ENCODE measurements around the gene RASAL2.

The RASAL2 gene

DNA sequence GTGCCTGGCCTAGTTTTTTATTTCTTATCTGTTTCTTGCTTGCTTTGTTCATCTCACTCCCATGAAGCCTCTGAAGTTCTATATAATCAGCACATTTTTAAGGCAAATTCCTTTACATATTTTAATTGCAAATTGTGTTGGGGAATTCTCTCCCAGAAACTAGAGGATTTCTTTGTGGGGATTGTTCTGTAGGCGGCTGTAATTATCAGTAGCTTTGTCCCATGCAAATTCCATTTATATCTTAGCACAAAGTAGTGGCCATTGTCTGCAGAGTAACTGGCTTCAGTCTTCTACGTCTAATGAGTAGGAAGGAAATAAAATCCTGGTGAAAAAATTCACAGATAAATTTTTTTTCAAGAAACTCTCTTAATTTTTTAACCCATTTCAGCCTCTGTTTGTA, 367.2 kb downstream of the RASAL2 start:
- DNase-seq (ENCODE audit: low spot score), result no peak

DNA sequence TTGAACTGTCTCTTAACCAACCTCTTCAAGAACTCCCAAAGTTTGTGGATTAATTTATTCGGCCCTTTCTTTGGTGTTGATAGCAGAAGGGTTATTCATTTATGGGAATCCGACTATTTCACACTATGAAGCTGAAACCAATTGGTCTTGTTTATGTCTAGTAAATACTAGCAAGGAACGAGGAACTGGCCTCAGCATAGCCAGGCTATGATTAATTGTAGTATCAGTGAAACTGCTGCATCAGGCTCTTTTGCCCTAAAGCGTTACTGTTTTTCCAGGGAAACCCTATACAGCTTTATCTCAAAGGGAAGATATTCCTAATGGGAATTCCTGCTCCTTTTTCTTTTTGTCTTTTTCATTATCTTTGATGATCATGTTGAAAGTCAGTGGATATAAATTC, 367.8 kb downstream of the RASAL2 start:
- no peak for DNase-seq (ENCODE audit: low spot score)

DNA sequence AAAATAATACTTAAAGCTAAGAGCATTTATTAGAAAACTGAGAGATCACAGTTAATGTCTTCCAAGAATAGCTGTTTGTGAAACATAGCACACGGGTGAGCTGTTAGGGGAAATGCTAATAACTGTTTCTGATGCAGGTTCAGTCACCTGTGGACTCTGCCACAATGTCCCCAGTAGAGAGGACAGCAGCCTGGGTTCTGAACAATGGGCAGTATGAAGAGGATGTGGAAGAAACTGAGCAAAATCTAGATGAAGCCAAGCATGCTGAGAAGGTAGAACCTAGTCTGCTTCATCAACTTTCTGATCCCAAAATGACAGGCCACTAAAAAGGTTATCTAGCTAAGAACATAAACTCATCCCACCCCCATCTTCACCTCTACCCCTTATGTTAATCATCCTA, 370.2 kb downstream of the RASAL2 start:
- DNase-seq (ENCODE audit: low spot score), result no peak

DNA sequence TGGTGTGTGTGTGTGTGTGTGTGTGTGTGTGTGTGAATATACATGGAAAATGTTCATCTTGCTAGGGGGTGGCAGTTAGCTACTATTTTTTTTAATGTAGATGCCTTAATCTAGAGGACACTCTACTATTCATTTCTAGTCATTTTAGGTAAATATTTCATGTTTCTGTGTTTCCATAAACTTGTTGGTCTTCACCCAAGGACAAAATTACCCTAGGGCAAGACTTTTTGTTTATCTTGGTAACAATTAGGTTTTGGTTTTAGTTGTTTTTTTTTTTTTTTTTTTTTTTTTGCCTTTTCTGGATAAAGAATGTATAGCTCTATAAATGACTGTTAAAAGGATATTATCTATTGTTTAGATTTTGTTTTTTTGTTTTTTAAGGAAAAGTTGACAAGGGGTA, 370.7 kb downstream of the RASAL2 start:
- no peak for DNase-seq (ENCODE audit: low spot score)

DNA sequence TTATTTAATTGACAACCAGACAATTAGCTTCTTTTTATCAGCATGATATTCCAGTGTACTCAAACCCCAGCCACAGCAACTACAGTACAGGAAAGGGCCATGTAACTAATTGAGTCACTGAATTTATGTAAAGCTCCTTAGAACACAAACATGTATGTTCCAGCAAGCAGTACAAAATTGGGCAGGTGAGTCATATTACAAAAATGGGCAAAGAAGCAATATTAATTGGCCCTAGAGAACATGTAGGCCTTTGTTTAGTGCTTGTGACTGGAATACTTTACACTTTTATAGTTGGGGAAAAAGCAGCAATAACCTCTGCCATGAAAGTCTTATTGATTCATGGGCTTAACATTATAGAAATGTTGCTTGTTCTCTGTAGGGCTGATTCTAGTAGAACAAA, 371.1 kb downstream of the RASAL2 start:
- DNase-seq (ENCODE audit: low spot score), result no peak

DNA sequence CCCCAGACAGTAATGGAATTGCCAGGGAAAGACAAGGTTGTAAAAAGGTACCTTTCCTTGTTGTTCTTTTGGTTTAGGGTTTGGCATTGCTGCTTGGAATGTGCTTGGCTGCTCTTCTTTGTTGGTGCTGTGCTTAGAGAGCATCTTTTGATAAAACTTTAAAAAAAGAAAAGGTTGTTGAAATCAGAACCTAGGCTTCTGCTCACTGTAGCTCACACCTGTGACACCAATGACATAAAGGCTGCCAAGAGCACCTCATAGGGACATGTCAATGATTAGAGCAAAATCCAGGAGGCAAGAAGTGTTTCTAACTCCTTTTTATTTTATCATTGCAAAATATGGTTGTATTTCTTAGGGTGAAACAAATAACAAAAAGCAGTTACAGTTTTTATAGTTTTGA, 373.9 kb downstream of the RASAL2 start:
- no peak for DNase-seq (ENCODE audit: low spot score)

DNA sequence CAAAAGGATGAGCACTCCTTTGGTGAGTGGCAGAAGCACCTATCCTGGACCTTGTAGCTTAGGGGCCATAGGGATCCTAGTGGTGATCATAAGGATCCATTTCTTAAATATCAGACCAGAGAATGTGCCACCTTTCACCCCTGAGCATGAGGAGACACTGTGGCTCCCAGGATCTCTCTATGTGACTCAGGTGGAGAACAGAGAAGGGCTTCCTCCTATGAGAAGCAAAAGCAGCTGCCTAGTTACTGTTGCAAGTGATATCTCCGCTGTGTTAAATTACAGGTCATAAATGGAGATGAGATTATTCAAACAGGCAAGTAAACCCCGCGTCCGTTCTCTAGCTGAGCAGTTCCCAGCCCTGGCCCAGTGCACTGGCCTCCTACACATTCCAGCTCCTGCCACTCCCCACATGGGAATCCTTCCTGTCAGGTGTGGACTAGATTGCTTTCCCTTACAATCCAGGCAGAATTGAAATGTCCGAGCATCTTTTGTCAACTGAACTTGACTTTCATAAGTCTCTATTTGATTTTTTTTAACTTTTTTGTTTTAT, 376.6 kb downstream of the RASAL2 start:
- DNase-seq (ENCODE audit: low spot score), result no peak

DNA sequence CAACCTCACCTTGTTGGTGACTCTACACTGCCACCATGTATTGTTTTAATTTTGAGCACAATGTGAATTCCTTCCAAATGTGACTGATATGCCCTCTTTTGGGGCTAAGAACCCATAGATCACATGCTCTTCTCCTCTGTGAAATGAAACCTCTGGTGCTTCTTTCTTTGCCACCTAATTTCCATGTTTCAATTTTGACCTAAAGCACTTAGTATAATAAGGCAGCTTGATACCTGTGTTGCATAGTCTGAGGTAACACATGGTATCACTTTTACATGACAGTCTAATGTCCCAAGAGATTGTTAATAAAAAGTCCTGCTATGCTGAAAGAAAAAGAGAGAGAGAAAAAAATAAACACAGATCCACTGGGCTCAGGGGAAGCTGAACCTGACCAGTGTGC, 378.6 kb downstream of the RASAL2 start:
- DNase-seq (ENCODE audit: low spot score), result no peak

DNA sequence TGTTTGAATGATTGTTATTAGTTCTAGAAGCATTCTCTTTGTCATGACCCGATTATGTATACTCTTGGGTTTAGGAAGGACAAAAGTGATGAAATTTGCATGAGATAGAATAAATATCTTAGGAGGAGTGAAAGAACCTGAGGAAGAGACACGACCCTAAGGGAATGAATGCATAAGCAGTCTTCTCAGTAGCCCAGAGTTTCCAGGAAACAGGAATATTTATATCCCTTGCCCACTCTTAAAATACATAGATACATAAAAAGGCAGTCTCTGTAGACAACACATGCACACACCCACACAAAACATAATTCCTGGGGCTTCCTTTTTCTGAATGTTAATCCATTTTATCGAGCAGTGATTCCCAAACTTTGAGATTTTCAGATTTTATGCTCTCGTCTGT, 383.5 kb downstream of the RASAL2 start:
- no peak for DNase-seq (ENCODE audit: low spot score)

DNA sequence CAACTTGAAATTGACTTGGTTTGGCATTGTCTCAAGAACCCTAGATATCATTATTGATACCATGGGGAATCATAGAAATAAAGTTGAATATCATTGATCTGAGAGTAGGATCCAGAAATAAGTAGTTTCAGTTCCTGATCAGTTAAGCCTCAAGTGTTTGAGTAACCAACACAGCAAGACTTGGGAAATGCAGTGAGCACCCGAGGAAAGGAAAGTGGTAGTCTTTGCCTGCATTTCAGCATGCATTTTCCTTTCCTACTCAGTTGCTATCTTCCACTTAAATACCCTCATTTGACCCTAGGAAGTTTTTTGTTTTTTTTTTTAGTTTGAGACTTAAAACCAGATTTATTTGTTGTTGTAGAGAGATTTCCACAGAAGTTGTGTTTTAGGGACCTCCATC, 383.9 kb downstream of the RASAL2 start:
- DNase-seq (ENCODE audit: low spot score), result no peak

DNA sequence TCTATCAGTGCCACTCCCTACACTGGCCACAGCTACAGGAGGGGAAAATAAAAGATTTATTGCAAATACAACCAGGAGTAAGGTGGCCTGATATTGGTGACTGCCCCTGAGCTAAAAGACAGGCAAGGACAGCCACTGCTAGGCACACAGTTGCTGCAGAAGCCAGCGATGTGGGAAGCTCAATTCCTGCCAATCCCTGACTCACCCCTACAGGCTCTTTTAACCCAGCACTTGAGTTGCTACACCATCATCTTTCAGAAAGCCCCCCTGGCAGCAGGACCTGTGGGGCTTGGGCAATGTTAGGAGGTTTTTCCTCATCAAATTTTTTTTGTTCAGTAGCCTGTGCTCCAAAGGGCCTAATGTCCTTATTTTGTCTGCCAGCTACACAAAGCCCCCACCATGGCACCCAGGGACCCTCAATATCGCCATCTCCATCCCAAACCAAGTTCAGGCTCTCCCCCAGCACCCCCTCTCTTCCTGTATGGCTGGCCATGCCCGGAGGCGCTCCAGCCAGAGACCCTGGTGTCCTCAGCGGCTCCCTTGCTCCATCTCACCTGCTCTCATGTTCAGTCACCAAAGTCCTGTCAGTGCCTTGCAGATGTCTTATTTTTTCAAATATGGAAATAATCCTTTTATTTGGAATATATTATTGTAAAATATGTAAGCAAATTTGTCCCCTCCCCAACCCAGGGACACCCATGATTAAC, 389.5 kb downstream of the RASAL2 start:
- DNase-seq (ENCODE audit: low spot score), result no peak

DNA sequence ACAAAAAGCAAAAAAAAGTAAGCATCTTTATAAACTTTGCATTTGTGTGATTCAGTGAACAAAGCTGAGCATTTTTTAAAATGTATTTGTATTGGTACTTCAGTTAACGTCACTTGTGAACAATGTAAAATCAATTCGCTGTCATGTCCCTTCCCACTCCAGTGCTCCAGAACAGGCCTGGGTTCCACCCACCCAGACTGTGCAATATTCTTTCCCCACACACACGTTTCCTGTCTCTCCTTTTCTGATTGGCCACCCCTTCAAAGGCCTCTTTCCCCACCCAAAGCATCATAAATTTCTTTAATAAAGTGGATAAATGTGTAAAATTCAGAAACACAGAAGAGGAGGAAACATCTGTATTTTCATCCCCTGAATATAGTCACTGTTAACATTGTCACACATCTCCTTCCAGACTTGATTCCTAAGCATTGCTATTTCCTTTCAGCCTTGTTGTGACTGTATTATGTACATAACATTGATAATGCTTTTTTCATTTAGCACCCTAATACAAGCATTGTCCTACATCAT, 390.9 kb downstream of the RASAL2 start:
- no peak for DNase-seq (ENCODE audit: low spot score)

DNA sequence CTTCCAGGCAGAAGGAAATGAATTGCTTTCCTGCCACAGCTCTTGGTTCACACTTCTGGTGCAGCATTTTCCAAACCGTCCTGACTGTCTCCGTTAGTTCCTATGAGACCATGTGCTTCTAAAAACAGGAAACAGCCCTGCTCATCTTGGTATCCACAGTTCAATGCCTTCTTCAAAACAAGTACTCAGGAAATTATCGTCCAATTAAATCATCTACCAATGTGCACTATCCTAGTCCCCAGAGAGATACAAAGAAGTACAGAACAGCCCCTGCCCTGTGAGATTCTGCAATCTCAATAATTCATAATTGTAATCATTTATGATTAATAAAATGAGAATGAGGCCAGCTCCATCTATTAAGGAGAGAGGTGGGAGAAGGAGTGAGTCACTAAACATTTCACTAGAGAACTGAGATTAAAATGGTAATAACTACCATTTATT, 391.7 kb downstream of the RASAL2 start:
- no peak for DNase-seq (ENCODE audit: low spot score)

DNA sequence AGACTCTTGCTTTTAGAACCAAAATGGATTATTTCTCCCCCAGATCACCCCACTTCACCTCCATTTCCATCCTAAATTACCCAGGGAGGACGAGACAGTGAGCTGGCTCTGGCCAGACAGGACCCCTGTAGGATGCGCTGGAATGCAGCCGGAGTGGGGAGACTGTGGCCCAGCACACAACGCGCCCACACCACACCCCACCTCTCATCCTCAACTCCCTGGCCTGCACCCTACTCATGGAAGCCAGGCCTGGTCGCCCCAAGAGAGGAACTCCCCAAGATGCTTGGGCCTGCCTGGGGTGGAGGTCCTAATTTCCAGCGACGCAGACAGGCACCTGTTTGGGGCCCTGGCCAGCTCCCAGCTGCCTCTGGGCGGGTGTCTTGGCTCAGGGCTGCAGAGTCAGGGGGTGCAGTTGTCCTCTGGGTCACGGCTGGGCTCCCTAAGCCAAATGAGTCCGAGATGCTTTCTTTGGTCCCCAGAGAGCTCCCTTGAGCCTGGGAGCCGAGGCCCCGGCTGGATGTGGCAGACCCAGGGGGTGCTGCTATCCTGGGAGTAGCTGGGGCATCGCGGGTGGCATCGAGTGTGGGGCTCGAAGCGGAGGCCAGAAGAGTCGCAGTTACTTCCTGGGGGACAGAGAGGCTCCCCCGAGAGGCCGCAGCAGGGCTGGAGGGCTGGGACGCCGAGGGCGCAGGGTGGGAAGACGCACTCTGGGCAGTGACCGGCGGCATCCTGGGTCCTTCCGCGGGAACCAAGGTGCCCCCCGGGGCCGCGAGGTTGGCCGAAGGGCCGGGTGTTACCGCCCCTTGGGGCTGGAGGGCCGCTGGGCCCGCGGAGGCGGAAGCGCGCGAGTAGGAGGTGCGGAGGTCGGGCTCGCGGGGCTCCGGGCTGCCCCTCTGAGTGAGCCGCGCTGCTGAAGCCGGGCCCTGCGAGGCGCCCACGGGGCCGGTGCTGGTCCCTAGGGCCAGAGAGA, 392.5 kb downstream of the RASAL2 start:
- no peak for DNase-seq (ENCODE audit: low spot score)

DNA sequence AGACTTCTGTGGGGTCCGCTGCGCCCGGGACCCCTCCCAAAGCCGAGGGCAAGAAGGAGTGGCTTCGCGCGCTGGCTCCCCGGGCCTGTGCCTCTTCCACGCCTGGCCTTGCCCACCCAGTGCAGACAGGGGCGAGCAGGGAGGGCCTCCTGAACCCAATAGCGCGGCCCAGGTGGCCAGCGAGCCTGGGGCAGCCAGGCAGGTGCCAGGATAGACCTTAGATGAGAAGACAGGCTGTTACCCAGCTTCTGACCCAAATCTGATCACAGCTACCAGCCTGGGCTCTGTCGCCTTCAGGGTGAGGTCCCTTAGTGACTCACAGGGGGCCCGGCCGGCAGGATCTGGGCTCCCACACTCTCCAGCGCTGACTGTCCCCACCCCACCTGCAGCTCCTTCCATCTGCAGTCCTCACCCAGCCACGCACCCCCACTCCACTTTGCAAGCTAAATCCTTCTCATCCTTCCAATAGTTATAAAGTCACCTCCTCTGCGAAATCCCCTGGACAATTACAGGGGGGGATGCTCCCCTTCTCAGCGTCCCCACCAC, 393.2 kb downstream of the RASAL2 start:
- no peak for DNase-seq (ENCODE audit: low spot score)

DNA sequence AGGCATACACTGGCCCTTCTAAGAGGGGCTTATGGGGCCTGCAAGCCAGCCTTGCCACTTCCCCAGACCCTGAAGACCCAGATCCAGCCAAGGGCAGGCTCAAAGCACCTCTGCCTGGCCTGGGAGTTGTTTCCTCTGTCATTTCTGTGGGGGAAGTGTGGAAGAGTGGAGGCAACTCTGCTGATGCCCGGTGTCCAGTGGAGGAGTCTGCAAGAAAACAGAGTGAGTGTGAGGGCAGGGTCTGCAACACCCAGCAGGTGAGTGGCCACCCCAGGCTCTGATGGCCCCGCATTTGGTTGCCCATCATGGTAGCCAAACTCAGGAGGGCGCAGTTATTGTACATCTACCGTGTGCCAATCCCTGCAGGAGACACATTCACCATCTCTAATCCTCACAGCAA, 394.5 kb downstream of the RASAL2 start:
- no peak for DNase-seq (ENCODE audit: low spot score)

DNA sequence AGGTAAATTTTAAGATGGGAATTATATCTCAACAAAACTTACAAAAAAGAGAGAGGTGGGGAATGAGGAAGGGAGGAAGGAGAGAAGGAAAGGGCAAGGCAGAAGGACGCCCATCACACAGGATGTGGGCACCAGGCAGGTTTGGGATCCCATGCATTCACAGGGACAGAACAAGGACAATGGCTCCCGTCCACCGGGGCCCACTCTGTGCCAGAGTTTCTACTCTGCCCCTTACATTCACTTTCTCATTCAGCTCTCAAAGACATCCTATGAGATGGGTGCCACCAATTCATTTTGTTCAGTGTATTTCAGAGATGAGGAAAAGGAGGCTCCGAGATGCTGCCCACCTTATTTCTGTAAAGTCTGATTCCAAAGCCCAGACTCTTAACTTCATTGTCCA, 395.5 kb downstream of the RASAL2 start:
- DNase-seq (ENCODE audit: low spot score), result no peak

DNA sequence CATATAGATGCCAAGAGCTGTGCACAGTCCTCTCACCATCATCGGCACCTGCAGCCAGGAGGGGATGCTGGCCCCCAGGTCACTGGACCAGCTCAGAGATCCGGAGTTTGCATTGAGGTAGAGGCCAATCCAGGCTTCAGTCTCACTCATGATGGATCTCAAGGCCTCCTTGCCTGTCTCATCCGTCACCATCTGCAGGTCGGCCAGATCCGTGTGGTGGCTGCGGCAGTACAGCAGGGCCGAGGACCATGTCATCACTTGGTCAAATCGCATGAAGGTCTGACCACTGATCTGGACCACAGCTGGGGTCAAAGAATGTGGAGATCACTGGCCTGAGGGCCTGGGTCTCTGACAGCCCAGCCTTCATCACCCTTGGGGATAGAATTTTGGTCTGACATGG, 396.2 kb downstream of the RASAL2 start:
- DNase-seq (ENCODE audit: low spot score), result no peak

DNA sequence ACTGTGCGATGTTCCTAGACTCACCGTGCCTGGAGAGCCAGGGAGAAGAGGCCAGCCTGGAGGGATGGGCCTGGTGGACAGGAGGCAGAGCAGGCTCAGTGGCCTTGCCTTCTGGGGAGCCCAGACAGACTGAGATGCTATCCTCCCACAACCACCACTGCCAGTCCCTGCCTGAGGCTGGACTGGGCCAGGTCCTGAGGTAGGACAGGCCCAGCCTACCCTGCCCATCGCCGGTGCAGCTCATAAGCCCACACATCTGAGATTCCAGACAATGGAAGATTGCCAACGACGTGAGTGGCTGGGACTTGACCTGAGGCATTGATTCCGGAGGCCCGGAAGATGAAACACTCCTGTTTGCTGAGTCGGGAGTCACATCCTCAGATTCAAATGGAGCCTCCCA, 397.1 kb downstream of the RASAL2 start:
- no peak for DNase-seq (ENCODE audit: low spot score)

DNA sequence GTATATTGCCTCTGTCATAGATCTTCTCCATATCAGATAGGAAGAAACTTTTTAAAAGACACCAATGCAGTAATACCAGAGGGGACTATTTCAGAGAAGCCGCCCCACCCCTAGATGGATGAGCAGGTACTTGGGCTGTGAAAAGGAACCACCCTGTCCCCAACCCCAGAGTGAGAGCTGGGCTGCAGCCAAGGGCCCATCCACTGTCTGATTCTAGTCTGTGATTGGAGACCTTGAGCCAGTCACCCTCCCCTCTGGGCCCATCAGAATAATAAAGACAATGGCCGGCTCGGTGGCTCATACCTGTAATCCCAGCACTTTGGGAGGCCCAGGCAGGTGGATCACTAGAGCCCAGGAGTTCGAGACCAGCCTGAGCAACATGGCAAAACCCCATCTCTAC, 397.8 kb downstream of the RASAL2 start:
- DNase-seq (ENCODE audit: low spot score), result no peak

DNA sequence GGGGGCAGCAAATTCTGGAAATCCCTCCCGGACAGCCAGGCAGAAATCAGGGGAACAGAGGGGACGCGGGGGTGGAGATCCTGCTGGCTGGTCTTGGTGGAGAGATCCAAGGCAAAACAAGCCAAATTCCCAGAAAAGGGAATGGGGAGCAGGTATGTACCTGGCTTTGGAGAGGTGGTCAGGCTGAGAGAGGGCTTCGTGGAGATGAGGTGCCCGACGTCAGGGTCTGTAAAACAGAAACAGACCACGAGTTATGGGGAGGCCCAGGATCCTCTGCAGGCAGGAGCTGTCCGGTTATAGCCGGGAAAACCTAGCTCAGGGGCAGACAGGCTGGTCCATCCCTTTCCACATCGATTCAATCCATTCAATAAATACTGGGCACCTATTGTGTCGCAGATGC, 398.4 kb downstream of the RASAL2 start:
- DNase-seq (ENCODE audit: low spot score), result no peak

DNA sequence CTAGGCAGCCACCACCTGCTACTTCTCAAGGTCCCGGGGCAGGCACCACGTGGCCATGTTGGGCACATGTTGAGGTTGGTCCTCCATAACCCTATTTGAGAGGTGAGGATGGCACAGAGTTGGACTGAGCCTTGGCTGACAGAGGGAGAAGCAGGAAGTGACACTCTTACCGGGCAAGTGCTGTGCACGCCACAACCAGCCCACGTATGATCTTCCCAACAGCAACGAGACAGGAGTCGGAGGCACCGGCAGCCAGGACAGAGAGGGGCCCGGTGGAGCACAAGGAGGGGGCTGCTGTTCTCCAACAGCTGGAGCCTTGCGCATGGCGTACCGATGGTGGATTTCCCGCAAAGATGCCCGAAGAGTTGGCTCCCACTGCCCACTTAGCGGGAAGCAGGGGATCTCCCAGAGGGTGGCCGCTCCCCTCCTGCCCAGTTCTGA, 399.4 kb downstream of the RASAL2 start:
- no peak for DNase-seq (ENCODE audit: low spot score)

DNA sequence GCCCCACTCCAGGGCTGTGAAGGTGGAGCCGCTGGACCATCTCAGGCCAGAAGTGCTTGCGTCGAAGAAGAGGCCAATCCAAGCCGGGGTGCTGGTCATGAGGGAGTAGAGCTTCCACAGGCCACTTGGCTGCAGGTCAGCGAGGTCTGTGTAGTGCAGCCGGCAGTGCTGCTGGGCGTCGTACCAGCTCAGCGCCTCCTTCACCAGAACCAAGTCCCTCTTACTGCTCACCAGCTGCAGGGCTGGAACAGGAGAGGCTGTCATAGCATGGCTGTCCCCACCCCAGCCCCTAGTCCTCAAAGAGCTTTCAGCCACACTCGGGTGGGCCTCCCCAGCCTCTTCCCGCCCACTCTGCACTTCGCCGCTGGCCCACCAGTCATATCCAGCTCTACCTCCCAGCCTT, 400.7 kb downstream of the RASAL2 start:
- DNase-seq (ENCODE audit: low spot score), result no peak
